ENCODE data around the gene UBE4A.

The UBE4A gene

GRCh38 chr11:118342503-118343161 is 16.8 kb upstream of the UBE4A start, which contains the start of gene CD3D:
Gene CD3D, minus strand, starts transcription at chr11:118342705. Its CDS starts 98 bp downstream, at chr11:118342607.
- DNase-seq, result peak; percentile 61

GRCh38 chr11:118343248-118343647 is 16.2 kb upstream of the UBE4A start:
- DNase-seq, result no peak

GRCh38 chr11:118343981-118344515 is 15.4 kb upstream of the UBE4A start, which contains the start of gene CD3G:
Gene CD3G, plus strand, starts transcription at chr11:118344344. Its CDS starts 80 bp downstream, at chr11:118344424.
- DNase-seq, result peak; percentile 74

- DNase-seq, result no peak
Observed at GRCh38 chr11:118349475-118349874, 9.9 kb upstream of the UBE4A start.

- no peak for DNase-seq
Observed at GRCh38 chr11:118353084-118353710, 6.2 kb upstream of the UBE4A start.

GRCh38 chr11:118358071-118358470 is 1.3 kb upstream of the UBE4A start:
- no peak for DNase-seq

- DNase-seq, result no peak
Observed at GRCh38 chr11:118364956-118365615, 5.7 kb downstream of the UBE4A start.

- no peak for DNase-seq
Observed at GRCh38 chr11:118366287-118366686, 6.9 kb downstream of the UBE4A start.

- DNase-seq, result no peak
Observed at GRCh38 chr11:118370774-118371173, 11.4 kb downstream of the UBE4A start.

GRCh38 chr11:118373263-118373662 is 13.9 kb downstream of the UBE4A start:
- DNase-seq, result no peak

- no peak for DNase-seq
Observed at GRCh38 chr11:118373871-118374270, 14.5 kb downstream of the UBE4A start.

- no peak for DNase-seq
Observed at GRCh38 chr11:118374729-118375128, 15.3 kb downstream of the UBE4A start.

GRCh38 chr11:118375978-118376377 is 16.6 kb downstream of the UBE4A start:
- DNase-seq, result no peak

GRCh38 chr11:118379497-118379896 is 20.1 kb downstream of the UBE4A start:
- no peak for DNase-seq

GRCh38 chr11:118380571-118380970 is 21.2 kb downstream of the UBE4A start:
- DNase-seq, result no peak

- DNase-seq, result no peak
Observed at GRCh38 chr11:118382954-118383353, 23.6 kb downstream of the UBE4A start.

GRCh38 chr11:118383657-118384056 is 24.3 kb downstream of the UBE4A start:
- no peak for DNase-seq

- no peak for DNase-seq
Observed at GRCh38 chr11:118396097-118396501, 36.7 kb downstream of the UBE4A start.

GRCh38 chr11:118397448-118397847 is 38.0 kb downstream of the UBE4A start:
- no peak for DNase-seq

- DNase-seq, result peak; percentile 10
Observed at GRCh38 chr11:118398791-118399559, 39.6 kb downstream of the UBE4A start.

GRCh38 chr11:118401151-118401879 is 41.9 kb downstream of the UBE4A start, which contains the start of gene ATP5MG:
Gene ATP5MG, plus strand, starts transcription at chr11:118401606. Its CDS starts 60 bp downstream, at chr11:118401666.
- DNase-seq, result peak; percentile 84

Measured in activated effector memory CD4-positive, alpha-beta T cell treated with Interleukin-2 at 50 U/mL for 16 hours (primary cell).